Measurements from ENCODE around the gene EPB41L1.

EPB41L1 gene

GRCh38 chr20:36145877-36146707, 8.4 kb upstream of the EPB41L1 start:
- TF ChIP-seq, protein P1, sequence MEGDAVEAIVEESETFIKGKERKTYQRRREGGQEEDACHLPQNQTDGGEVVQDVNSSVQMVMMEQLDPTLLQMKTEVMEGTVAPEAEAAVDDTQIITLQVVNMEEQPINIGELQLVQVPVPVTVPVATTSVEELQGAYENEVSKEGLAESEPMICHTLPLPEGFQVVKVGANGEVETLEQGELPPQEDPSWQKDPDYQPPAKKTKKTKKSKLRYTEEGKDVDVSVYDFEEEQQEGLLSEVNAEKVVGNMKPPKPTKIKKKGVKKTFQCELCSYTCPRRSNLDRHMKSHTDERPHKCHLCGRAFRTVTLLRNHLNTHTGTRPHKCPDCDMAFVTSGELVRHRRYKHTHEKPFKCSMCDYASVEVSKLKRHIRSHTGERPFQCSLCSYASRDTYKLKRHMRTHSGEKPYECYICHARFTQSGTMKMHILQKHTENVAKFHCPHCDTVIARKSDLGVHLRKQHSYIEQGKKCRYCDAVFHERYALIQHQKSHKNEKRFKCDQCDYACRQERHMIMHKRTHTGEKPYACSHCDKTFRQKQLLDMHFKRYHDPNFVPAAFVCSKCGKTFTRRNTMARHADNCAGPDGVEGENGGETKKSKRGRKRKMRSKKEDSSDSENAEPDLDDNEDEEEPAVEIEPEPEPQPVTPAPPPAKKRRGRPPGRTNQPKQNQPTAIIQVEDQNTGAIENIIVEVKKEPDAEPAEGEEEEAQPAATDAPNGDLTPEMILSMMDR (IDR thresholded peaks at IDR 0.05; ENCODE audit: low read depth, low read length): no peak
- Histone ChIP-seq H3K9me3 (ENCODE audit: severe bottlenecking) (no peaks in the 10 kb centered on the region), H3K27ac (peak overlapping the region; percentile 70), H3K4me3 (ENCODE audit: low read depth, low read length) (no peak overlapping the region), H3K27me3 (ENCODE audit: insufficient read depth, low read depth, severe bottlenecking) (no peaks in the 10 kb centered on the region), H3K36me3 (no peaks in the 10 kb centered on the region)
- DNase-seq: peak; percentile 78

DNA sequence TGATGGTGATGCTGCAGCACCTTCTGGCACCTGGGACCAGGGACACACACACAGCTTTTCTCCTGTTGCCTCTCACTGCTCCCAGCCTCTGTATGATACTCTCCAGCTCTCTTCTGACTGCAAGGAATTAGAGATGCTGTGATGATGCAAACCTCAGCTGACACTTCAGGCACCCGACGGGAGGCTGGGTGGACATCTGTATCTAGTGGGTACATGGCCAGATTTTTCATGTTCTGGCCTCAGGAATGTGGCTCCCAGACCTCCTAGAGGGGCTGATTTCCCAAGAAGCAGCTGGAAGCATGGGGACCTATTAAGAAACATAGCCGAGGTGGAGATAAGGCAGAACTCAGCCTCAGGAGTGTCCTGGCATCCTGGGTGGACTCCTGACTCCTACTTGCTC, 6.8 kb upstream of the EPB41L1 start:
- no peak for DNase-seq
- Histone ChIP-seq H3K4me3 (ENCODE audit: low read depth, low read length) (no peak overlapping the region), H3K36me3 (no peaks in the 10 kb centered on the region), H3K27me3 (ENCODE audit: insufficient read depth, low read depth, severe bottlenecking) (no peaks in the 10 kb centered on the region), H3K27ac (no peak overlapping the region), H3K9me3 (ENCODE audit: severe bottlenecking) (no peaks in the 10 kb centered on the region)
- TF ChIP-seq, protein P1 (IDR thresholded peaks at IDR 0.05; ENCODE audit: low read depth, low read length): no peak

DNA sequence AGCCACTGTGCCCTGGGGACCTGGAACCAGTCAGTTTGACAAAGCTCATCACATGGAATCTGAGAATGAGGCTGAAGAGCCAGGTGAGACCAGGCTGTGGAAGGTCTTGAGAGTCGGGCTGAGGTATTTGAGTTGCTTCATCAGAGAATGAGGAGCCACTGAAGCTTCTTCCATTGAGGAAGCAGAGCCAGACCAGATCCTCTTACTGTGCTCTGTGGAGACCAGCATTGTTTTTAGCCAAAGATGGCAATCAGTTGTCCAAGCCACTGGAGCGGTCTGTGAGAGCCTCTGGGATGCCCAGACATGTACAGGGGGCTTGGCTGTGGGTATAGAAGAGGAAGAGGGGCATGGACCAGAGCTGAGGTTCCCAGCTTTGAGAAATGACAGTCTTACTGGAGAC, 6.1 kb upstream of the EPB41L1 start:
- no peaks in the 10 kb centered on the region for H3K36me3 ChIP-seq
- TF ChIP-seq, protein P1 (IDR thresholded peaks at IDR 0.05; ENCODE audit: low read depth, low read length): no peak
- no peak for DNase-seq
- H3K27me3 ChIP-seq (ENCODE audit: insufficient read depth, low read depth, severe bottlenecking): no peaks in the 10 kb centered on the region
- H3K4me3 ChIP-seq (ENCODE audit: low read depth, low read length): no peak overlapping the region
- no peaks in the 10 kb centered on the region for H3K9me3 ChIP-seq (ENCODE audit: severe bottlenecking)
- no peak overlapping the region for H3K27ac ChIP-seq

- Histone ChIP-seq H3K27ac (no peak overlapping the region), H3K36me3 (no peaks in the 10 kb centered on the region), H3K27me3 (ENCODE audit: insufficient read depth, low read depth, severe bottlenecking) (no peaks in the 10 kb centered on the region), H3K9me3 (ENCODE audit: severe bottlenecking) (no peaks in the 10 kb centered on the region), H3K4me3 (ENCODE audit: low read depth, low read length) (no peak overlapping the region)
- no peak for DNase-seq
- TF ChIP-seq, protein P1 (IDR thresholded peaks at IDR 0.05; ENCODE audit: low read depth, low read length): no peak
These were observed 5.5 kb upstream of the EPB41L1 start for GRCh38 chr20:36149012-36149411.

DNA sequence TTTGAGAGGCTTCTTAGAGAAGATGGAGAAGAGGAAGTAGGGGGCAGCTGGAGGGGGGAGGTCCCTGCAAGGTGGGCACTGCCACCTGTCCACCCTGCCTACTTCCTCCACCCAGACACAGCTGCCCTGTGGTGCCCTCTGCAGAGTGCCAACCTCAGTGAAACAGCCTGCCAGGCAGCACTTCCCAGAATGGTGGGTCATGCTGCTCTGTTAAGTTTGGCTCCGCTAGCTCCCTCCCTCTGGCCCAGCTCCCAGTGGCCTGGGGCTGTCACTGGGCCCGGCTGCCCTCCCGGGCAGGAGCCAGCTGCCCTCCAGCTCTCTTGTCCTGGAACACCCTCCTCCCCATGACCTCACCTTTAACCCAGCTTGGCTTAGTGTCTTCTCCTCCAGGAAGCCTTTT, 5.1 kb upstream of the EPB41L1 start:
- TF ChIP-seq, protein P1 (IDR thresholded peaks at IDR 0.05; ENCODE audit: low read depth, low read length): no peak
- H3K9me3 ChIP-seq (ENCODE audit: severe bottlenecking): no peaks in the 10 kb centered on the region
- H3K36me3 ChIP-seq: no peaks in the 10 kb centered on the region
- DNase-seq: no peak
- H3K27me3 ChIP-seq (ENCODE audit: insufficient read depth, low read depth, severe bottlenecking): no peaks in the 10 kb centered on the region
- no peak overlapping the region for H3K4me3 ChIP-seq (ENCODE audit: low read depth, low read length)
- H3K27ac ChIP-seq: no peak overlapping the region

GRCh38 chr20:36150489-36150846, 4.1 kb upstream of the EPB41L1 start:
- TF ChIP-seq, protein P1 (IDR thresholded peaks at IDR 0.05; ENCODE audit: low read depth, low read length): no peak
- Histone ChIP-seq H3K27me3 (ENCODE audit: insufficient read depth, low read depth, severe bottlenecking) (no peaks in the 10 kb centered on the region), H3K9me3 (ENCODE audit: severe bottlenecking) (no peaks in the 10 kb centered on the region)

More at GRCh38 chr20:36150489-36150846, 4.1 kb upstream of the EPB41L1 start:
- no peak overlapping the region for H3K4me3 ChIP-seq (ENCODE audit: low read depth, low read length)
- no peak overlapping the region for H3K27ac ChIP-seq
- no peak for DNase-seq
- H3K36me3 ChIP-seq: no peaks in the 10 kb centered on the region
